ENCODE results near the gene MYO5C.

The MYO5C gene

GRCh38 chr15:52221730-52222129 is 73.9 kb downstream of the MYO5C start:
- no peak for DNase-seq (ENCODE audit: low spot score)
- in situ Hi-C loops (cut with MboI; ENCODE audit: low pct_unique_long_range_greater_than_20kb, low sequenced_read_pairs, unreplicated experiment), result no loop called here
- TF ChIP-seq, protein P1, sequence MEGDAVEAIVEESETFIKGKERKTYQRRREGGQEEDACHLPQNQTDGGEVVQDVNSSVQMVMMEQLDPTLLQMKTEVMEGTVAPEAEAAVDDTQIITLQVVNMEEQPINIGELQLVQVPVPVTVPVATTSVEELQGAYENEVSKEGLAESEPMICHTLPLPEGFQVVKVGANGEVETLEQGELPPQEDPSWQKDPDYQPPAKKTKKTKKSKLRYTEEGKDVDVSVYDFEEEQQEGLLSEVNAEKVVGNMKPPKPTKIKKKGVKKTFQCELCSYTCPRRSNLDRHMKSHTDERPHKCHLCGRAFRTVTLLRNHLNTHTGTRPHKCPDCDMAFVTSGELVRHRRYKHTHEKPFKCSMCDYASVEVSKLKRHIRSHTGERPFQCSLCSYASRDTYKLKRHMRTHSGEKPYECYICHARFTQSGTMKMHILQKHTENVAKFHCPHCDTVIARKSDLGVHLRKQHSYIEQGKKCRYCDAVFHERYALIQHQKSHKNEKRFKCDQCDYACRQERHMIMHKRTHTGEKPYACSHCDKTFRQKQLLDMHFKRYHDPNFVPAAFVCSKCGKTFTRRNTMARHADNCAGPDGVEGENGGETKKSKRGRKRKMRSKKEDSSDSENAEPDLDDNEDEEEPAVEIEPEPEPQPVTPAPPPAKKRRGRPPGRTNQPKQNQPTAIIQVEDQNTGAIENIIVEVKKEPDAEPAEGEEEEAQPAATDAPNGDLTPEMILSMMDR (IDR thresholded peaks at IDR 0.05; ENCODE audit: extremely low read depth, insufficient read depth, missing control alignments), result no peak

DNA sequence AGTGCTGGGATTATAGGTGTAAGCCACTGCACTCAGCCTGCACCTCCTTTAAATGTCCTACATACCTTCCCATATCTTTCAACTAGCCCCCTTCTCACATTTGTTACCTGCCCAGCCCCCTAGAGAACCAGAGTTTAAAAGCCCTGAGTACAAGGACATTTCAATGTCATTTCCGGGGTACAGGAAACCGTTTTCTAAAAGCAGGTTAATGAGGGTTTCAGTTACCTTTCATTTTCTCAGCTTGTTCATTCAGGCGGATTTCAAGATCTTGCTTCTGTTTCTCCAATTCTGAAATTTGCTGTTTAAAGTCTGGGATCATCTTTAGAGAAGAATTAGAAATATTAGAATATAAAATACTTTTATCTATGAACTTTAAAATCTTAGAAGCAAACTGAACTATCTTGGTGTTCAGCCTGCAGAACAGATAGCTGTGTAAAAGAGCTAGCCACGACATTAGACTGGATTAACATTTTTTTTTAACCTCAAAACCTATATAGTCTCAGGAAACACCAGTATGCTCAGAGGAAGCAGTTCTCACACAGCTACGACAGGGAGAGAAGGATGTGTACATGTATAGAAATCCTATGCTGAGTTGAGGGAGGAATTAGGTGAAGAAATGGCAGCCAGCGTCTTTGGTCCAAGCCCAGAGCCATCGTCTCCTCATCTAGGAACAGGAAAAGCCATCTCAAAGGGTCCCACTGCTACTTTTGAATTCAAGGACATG is 74.5 kb downstream of the MYO5C start:
- TF ChIP-seq, protein P1 (IDR thresholded peaks at IDR 0.05; ENCODE audit: extremely low read depth, insufficient read depth, missing control alignments), result no peak
- in situ Hi-C loops (cut with MboI; ENCODE audit: low pct_unique_long_range_greater_than_20kb, low sequenced_read_pairs, unreplicated experiment), result no loop called here
- no peak for DNase-seq (ENCODE audit: low spot score)

DNA sequence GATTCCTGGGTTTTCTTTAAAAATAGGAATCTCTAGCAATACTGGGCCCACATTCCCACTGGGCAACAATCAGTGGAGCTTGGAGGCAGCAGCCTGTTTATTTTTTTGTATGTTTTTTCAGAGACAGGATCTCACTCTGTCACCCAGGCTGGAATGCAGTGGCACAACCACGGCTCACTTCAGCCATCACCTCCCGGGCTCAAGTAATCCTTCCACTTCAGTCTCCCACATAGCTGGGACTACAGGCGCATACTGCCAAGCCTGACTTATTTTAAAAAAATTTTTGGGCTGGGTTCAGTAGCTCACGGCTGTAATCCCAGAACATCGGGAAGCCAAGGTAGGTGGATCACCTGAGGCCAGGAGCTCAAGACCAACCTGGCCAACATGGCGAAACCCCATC is 75.4 kb downstream of the MYO5C start:
- in situ Hi-C loops (cut with MboI; ENCODE audit: low pct_unique_long_range_greater_than_20kb, low sequenced_read_pairs, unreplicated experiment), result no loop called here
- TF ChIP-seq, protein P1 (IDR thresholded peaks at IDR 0.05; ENCODE audit: extremely low read depth, insufficient read depth, missing control alignments), result no peak
- no peak for DNase-seq (ENCODE audit: low spot score)

- TF ChIP-seq, protein P1 (IDR thresholded peaks at IDR 0.05; ENCODE audit: extremely low read depth, insufficient read depth, missing control alignments), result no peak
- DNase-seq (ENCODE audit: low spot score), result no peak
- in situ Hi-C loops (cut with MboI; ENCODE audit: low pct_unique_long_range_greater_than_20kb, low sequenced_read_pairs, unreplicated experiment), result no loop called here
Measured at GRCh38 chr15:52218816-52219215, 76.8 kb downstream of the MYO5C start.

GRCh38 chr15:52218371-52218770 is 77.2 kb downstream of the MYO5C start:
- TF ChIP-seq, protein P1 (IDR thresholded peaks at IDR 0.05; ENCODE audit: extremely low read depth, insufficient read depth, missing control alignments), result no peak
- DNase-seq (ENCODE audit: low spot score), result no peak
- in situ Hi-C loops (cut with MboI; ENCODE audit: low pct_unique_long_range_greater_than_20kb, low sequenced_read_pairs, unreplicated experiment), result no loop called here

- in situ Hi-C loops (cut with MboI; ENCODE audit: low pct_unique_long_range_greater_than_20kb, low sequenced_read_pairs, unreplicated experiment), result no loop called here
- no peak for DNase-seq (ENCODE audit: low spot score)
- TF ChIP-seq, protein P1 (IDR thresholded peaks at IDR 0.05; ENCODE audit: extremely low read depth, insufficient read depth, missing control alignments), result peak; percentile 47
Measured at GRCh38 chr15:52217186-52217585, 78.4 kb downstream of the MYO5C start.

Measured in GM13977 (cell line).